AG04450 (cell line): ENCODE results near the gene ZACN. TPM values are rescaled to one million over a fixed set of nuclear protein-coding genes. Genes with fewer than 3 reads are reported as not detected.

ENCODE experiments used
- CTCF ChIA-PET: fragments of 300-600, 350-600 bp; formaldehyde crosslinking; extraction: SDS; loops from one replicate; lab custom pipeline; 2022; ENCODE audit warnings: antibody characterized with exemption, inconsistent platforms; lab: Charles Lee
- POLR2A ChIA-PET: fragments of 350-600 bp; formaldehyde crosslinking; extraction: SDS; loops from one replicate; lab custom pipeline; 2021; ENCODE audit warnings: antibody characterized with exemption, inconsistent platforms; lab: Yijun Ruan, JAX
- DNase-seq: peaks from one replicate; pipeline ENCODE4 v3.0.0-alpha.2; 2011; ENCODE audit warnings: low read depth, low spot score
- H3K27ac ChIP-seq: one replicate; pipeline ENCODE4 v1.5.1; 2012; ENCODE audit warnings: low read depth, low read length, control low read depth
- H3K27me3 ChIP-seq: one replicate; pipeline ENCODE4 v1.6.0; 2012; ENCODE audit warnings: low read length; ENCODE audit not compliant: control insufficient read depth, insufficient read depth
- H3K4me3 ChIP-seq: 2 replicates; pipeline ENCODE4 v1.5.1; 2011; ENCODE audit warnings: mild to moderate bottlenecking, low read depth, low read length, control low read depth
- H3K9me3 ChIP-seq: 2 replicates; pipeline ENCODE4 v1.5.1; 2012; ENCODE audit warnings: low read length; ENCODE audit not compliant: control insufficient read depth, insufficient read depth
- polyA plus RNA-seq: library from polyadenylated mRNA; depleted of rRNA; stranded (reverse); fragments of >200 nt; gene quantifications from 2 replicates; pipeline ENCODE4 v1.2.3, GENCODE V29; 2011
- TF ChIP-seq, protein P1 (sequence below): IDR thresholded peaks from 2 replicates; pipeline ENCODE4 v1.5.1; 2011; ENCODE audit warnings: low read depth, low read length, control low read depth, inconsistent platforms

Gene ZACN
- polyA plus RNA-seq, 1 experiment, result not detected

DNA sequence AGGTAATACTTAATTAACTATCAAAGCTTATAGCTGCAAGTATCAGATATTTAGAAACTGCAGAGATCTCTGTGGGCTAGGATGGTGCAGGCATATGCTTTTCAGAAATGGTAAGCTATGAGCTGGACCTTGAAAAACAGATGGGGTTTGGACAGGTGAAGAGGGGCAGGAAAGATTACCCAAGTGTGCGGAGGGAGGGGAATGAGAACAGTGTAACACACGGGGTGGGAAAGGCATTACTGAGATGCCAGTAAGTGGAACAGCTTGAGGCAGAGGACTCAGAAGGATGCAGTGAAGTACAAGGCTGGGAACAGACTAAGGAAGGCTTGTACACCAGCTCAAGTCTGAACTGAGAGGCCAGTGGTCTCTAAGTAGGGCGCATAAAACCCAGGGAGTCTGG is 29.7 kb upstream of the ZACN start:
- H3K27ac ChIP-seq, result no peak overlapping the region
- ChIA-PET POLR2A (no interaction called here), CTCF (interaction anchor here (0.8 kb wide), 1 partner anchor 35 kb away, joined by 5 read pairs; no protein-coding TSS in a partner anchor)
- TF ChIP-seq, protein P1, sequence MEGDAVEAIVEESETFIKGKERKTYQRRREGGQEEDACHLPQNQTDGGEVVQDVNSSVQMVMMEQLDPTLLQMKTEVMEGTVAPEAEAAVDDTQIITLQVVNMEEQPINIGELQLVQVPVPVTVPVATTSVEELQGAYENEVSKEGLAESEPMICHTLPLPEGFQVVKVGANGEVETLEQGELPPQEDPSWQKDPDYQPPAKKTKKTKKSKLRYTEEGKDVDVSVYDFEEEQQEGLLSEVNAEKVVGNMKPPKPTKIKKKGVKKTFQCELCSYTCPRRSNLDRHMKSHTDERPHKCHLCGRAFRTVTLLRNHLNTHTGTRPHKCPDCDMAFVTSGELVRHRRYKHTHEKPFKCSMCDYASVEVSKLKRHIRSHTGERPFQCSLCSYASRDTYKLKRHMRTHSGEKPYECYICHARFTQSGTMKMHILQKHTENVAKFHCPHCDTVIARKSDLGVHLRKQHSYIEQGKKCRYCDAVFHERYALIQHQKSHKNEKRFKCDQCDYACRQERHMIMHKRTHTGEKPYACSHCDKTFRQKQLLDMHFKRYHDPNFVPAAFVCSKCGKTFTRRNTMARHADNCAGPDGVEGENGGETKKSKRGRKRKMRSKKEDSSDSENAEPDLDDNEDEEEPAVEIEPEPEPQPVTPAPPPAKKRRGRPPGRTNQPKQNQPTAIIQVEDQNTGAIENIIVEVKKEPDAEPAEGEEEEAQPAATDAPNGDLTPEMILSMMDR, result no peak
- no peak overlapping the region for H3K4me3 ChIP-seq
- H3K9me3 ChIP-seq, result no peaks in the 10 kb centered on the region
- no peak for DNase-seq
- no peaks in the 10 kb centered on the region for H3K27me3 ChIP-seq

DNA sequence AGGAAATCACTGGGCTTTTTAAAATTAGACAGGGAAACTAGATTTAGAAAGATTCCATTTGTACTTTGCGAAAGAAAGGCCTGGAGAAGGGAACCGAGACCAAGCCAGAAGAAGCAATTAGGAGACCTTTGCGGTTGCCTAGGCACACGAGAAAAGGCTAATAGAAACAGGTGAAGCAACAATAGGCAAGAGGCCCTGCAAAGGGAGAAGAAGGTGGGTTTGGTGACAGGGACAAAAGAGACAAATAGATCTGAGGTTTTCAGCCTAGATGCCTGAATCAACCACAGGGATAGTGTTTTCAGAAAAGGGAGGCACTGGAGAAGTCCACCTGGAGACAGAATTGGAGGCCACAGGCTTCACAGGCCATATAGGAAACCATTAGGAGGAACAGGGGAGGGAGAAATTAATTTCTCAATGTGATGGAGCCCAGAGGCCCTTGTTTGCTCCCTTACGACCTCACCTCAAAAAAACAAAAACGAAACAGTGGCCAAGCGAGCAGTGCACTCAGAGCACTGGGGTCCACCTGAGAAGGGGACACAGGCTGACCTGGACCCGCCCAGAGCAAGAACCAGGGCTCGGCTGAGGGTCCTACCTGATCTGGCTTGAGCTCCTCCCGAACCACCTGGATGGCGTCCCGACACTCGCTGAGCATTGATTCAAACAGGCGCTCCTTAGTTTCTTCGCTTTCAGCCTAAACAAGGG is 29.0 kb upstream of the ZACN start:
- ChIA-PET POLR2A (no interaction called here), CTCF (interaction anchor here (0.8 kb wide), 1 partner anchor 36 kb away, joined by 5 read pairs; no protein-coding TSS in a partner anchor)
- Histone ChIP-seq H3K9me3 (no peaks in the 10 kb centered on the region), H3K27ac (no peak overlapping the region), H3K4me3 (no peak overlapping the region), H3K27me3 (no peaks in the 10 kb centered on the region)
- no peak for DNase-seq
- TF ChIP-seq, protein P1, result no peak

DNA sequence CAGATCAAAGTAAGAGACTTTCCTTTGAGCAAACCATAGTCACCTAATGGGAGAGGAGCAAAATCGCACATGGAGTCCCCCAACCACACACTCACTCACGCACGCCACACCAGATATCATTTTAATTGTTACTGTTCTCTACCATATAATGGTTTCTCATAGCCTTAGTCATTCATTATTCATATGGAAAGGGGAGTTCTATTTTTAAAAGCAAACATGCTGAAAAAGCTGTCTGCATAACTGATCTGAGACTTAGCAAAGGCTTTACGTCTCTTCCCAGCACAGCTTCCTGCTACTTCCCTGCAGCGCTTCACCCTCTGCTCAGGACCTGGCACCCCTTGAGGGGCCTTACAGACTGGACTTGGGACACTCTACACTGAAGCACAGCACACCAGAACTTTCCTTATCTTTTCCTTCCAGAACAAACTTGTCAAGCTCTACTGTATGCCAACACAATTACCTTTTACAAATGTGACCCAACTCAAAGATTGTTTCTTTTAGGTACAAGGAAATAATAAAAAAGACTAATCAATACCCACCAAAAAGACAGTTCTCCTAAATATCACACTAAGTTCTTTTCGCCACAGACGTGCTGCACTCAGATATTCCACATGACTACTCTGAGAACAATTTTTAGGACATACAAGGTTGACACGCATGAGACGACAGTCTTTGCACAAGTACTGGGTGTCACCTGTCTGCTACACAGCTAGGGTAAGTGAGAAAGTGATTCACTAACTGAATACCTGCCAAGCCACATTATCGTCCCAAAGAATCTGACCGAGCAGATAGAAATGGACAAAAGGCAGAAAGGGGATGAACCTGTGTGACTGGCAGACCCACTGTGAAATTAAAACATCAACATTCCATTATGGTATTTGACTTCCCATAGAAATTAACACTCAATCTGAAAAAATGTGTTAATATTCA is 28.2 kb upstream of the ZACN start:
- H3K27ac ChIP-seq, result no peak overlapping the region
- TF ChIP-seq, protein P1, result no peak
- POLR2A ChIA-PET, result no interaction called here
- no peak overlapping the region for H3K4me3 ChIP-seq
- H3K9me3 ChIP-seq, result no peaks in the 10 kb centered on the region
- DNase-seq, result no peak
- CTCF ChIA-PET, result no interaction called here
- H3K27me3 ChIP-seq, result no peaks in the 10 kb centered on the region

DNA sequence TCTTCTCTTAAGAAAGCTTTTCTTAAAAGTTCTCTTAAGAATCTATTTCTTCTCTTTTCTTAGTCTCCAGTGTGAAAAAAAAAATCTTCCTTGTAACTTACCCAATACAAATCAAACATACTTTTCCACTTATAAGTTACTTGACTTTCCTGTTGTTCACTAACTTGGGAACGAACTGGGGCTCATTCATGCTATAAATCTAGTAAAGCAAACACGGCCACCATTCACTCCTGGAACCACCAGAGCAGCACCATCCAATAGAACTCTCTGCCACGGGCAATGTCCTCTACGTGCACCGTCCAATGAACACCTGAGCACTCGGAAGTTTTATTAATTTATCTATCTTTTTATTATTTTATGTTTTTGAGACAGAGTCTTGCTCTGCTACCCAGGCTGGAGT is 27.4 kb upstream of the ZACN start:
- TF ChIP-seq, protein P1, result no peak
- DNase-seq, result no peak
- Histone ChIP-seq H3K27me3 (no peaks in the 10 kb centered on the region), H3K4me3 (no peak overlapping the region), H3K27ac (no peak overlapping the region), H3K9me3 (no peaks in the 10 kb centered on the region)
- ChIA-PET POLR2A (no interaction called here), CTCF (no interaction called here)
